Upper lobe of right lung (tissue), 1 donor: ENCODE measurements around the gene HECTD4. TPM values are rescaled to one million over a fixed set of nuclear protein-coding genes. Genes with fewer than 3 reads are reported as not detected.

Experiments used
- ATAC-seq: fragments of 200-7000 bp; cut with Tn5 transposase; one replicate; pipeline ENCODE4 v1.9.1; 2020; ENCODE audit warnings: mild to moderate bottlenecking, moderate library complexity
- DNase-seq: peaks from one replicate; pipeline ENCODE4 v3.0.0-alpha.2; 2020
- H3K27ac ChIP-seq: fragments of 200-600 bp; one replicate; pipeline ENCODE4 v1.8.0; 2022
- H3K27me3 ChIP-seq: fragments of 200-600 bp; one replicate; pipeline ENCODE4 v1.8.0; 2022; ENCODE audit warnings: mild to moderate bottlenecking
- H3K36me3 ChIP-seq: fragments of 200-600 bp; one replicate; pipeline ENCODE4 v1.8.0; 2022
- H3K4me1 ChIP-seq: fragments of 200-600 bp; one replicate; pipeline ENCODE4 v1.8.0; 2022
- H3K4me3 ChIP-seq: fragments of 200-600 bp; one replicate; pipeline ENCODE4 v1.8.0; 2022; ENCODE audit warnings: mild to moderate bottlenecking
- H3K9me3 ChIP-seq: fragments of 200-600 bp; one replicate; pipeline ENCODE4 v1.8.0; 2022
- CTCF ChIP-seq: fragments of 200-600 bp; IDR thresholded peaks from one replicate; pipeline ENCODE4 v1.8.0; 2022; ENCODE audit warnings: antibody characterized with exemption
- intact Hi-C: fragments of 100-400 bp; cut with DNase I; formaldehyde crosslinking; loops from one replicate; pipeline ENCODE4 v1.11.0; 2022
- total RNA-seq: library from RNA; stranded (reverse); fragmentation: NEBNext Ultra II Directional; extraction: Animal tissue kit (Norgen Biotek cat#: 25700); gene quantifications from one replicate; pipeline ENCODE4 v1.2.1, GENCODE V29; 2021
- donor health status: DM: no; HTN: yes; CAD: no; lungs with severe emphysema.

HECTD4 gene
- total RNA-seq, 1 donor from 2014 or later: 54.7 TPM

GRCh38 chr12:112238441-112238840 lies 143.8 kb downstream of the HECTD4 start:
- Histone ChIP-seq H3K27me3 (no peaks in the 10 kb centered on the region), H3K4me3 (no peak overlapping the region), H3K4me1 (no peaks in the 10 kb centered on the region), H3K27ac (no peak overlapping the region), H3K9me3 (no peaks in the 10 kb centered on the region), H3K36me3 (peaks cover 88% of the 10 kb centered on the region)
- ATAC-seq (no peak), DNase-seq (no peak)
- intact Hi-C loops: no loop called here
- TF ChIP-seq CTCF: no peak

- DNase-seq: no peak
- Histone ChIP-seq H3K27me3 (no peaks in the 10 kb centered on the region), H3K9me3 (no peaks in the 10 kb centered on the region), H3K4me3 (no peak overlapping the region), H3K4me1 (no peaks in the 10 kb centered on the region), H3K36me3 (peaks cover 93% of the 10 kb centered on the region), H3K27ac (no peak overlapping the region)
- no peak for ATAC-seq
- TF ChIP-seq CTCF: no peak
- intact Hi-C loops: no loop called here
Measured at GRCh38 chr12:112236786-112237185, 145.4 kb downstream of the HECTD4 start.

GRCh38 chr12:112236386-112236785 lies 145.8 kb downstream of the HECTD4 start:
- Histone ChIP-seq H3K4me3 (no peak overlapping the region), H3K27ac (no peak overlapping the region), H3K4me1 (no peaks in the 10 kb centered on the region), H3K27me3 (no peaks in the 10 kb centered on the region), H3K36me3 (peaks cover 93% of the 10 kb centered on the region), H3K9me3 (no peaks in the 10 kb centered on the region)
- intact Hi-C loops: no loop called here
- no peak for DNase-seq
- TF ChIP-seq CTCF: no peak
- ATAC-seq: no peak

GRCh38 chr12:112234303-112234702 lies 147.9 kb downstream of the HECTD4 start:
- H3K36me3 ChIP-seq: peaks cover 98% of the 10 kb centered on the region

GRCh38 chr12:112233242-112233641 lies 149.0 kb downstream of the HECTD4 start:
- no peaks in the 10 kb centered on the region for H3K4me1 ChIP-seq
- peaks cover 98% of the 10 kb centered on the region for H3K36me3 ChIP-seq
- TF ChIP-seq CTCF: no peak
- H3K4me3 ChIP-seq: no peak overlapping the region
- ATAC-seq (no peak), DNase-seq (no peak)
- intact Hi-C loops: no loop called here
- no peak overlapping the region for H3K27ac ChIP-seq
- H3K27me3 ChIP-seq: no peaks in the 10 kb centered on the region
- H3K9me3 ChIP-seq: no peaks in the 10 kb centered on the region

More at GRCh38 chr12:112234303-112234702, 147.9 kb downstream of the HECTD4 start:
- TF ChIP-seq CTCF: no peak
- H3K4me1 ChIP-seq: no peaks in the 10 kb centered on the region
- DNase-seq: no peak
- no peak for ATAC-seq
- no peak overlapping the region for H3K4me3 ChIP-seq
- no peaks in the 10 kb centered on the region for H3K27me3 ChIP-seq
- no peak overlapping the region for H3K27ac ChIP-seq
- intact Hi-C loops: no loop called here
- no peaks in the 10 kb centered on the region for H3K9me3 ChIP-seq

GRCh38 chr12:112230136-112230535 lies 152.1 kb downstream of the HECTD4 start:
- no peak for TF ChIP-seq CTCF
- no peak for ATAC-seq
- H3K9me3 ChIP-seq: no peaks in the 10 kb centered on the region
- no peak overlapping the region for H3K27ac ChIP-seq
- DNase-seq: no peak
- H3K4me1 ChIP-seq: no peaks in the 10 kb centered on the region
- intact Hi-C loops: no loop called here
- no peaks in the 10 kb centered on the region for H3K27me3 ChIP-seq
- H3K36me3 ChIP-seq: peaks cover 89% of the 10 kb centered on the region
- no peak overlapping the region for H3K4me3 ChIP-seq
